ENCODE data around the gene WDR37. TPM values are rescaled to one million over a fixed set of nuclear protein-coding genes. Genes with fewer than 3 reads are reported as not detected.

Gene WDR37
- total and polyA plus RNA-seq, 2 experiments from 2014 or later, result 13.7 to 16.5 TPM

- H3K9me3 ChIP-seq (ENCODE audit: low read depth), result no peaks in the 10 kb centered on the region
- H3K4me2 ChIP-seq (ENCODE audit: unreplicated experiment), result no peak overlapping the region
- H3K36me3 ChIP-seq (ENCODE audit: low read depth), result peaks cover 31% of the 10 kb centered on the region; the same call in 1 of the 2 replicates
- peaks cover 42% of the 10 kb centered on the region for H3K79me2 ChIP-seq (ENCODE audit: insufficient read depth)
- H2AFZ ChIP-seq, result no peak overlapping the region
- H3K4me3 ChIP-seq, result no peak overlapping the region
- peak; percentile 8 for DNase-seq
- in situ Hi-C loops (cut with MboI), result no loop called here
- no peaks in the 10 kb centered on the region for H3K4me1 ChIP-seq (ENCODE audit: insufficient read depth)
- TF ChIP-seq EZH2 (IDR thresholded peaks at IDR 0.05; ENCODE audit: insufficient read depth, poor library complexity, severe bottlenecking), result no peak
- no peaks in the 10 kb centered on the region for H3K27me3 ChIP-seq (replicated peaks; ENCODE audit: insufficient read depth)
- no peak overlapping the region for H3K9ac ChIP-seq
- H4K20me1 ChIP-seq (ENCODE audit: insufficient read depth), result no peaks in the 10 kb centered on the region
- 96 to 100% methylated on average over 2 of the region's 2 CpGs for WGBS, 2 experiments (ENCODE audit: low coverage in 1 of 2, low lambda C conversion rate in 2 of 2, missing lambda C conversion rate in 2 of 2)
- no peak overlapping the region for H3K27ac ChIP-seq
- H3F3A ChIP-seq (ENCODE audit: insufficient read depth), result peaks cover 6% of the 10 kb centered on the region; the same call in 1 of the 2 replicates
- H3K9me2 ChIP-seq (ENCODE audit: insufficient read depth), result no peaks in the 10 kb centered on the region
These were observed 46.6 kb downstream of the WDR37 start for GRCh38 chr10:1102831-1103230.

GRCh38 chr10:1103551-1103950 is 47.4 kb downstream of the WDR37 start:
- H3K9ac ChIP-seq, result no peak overlapping the region
- H3F3A ChIP-seq (ENCODE audit: insufficient read depth), result peaks cover 6% of the 10 kb centered on the region; the same call in 1 of the 2 replicates
- in situ Hi-C loops (cut with MboI), result no loop called here
- peaks cover 44% of the 10 kb centered on the region for H3K79me2 ChIP-seq (ENCODE audit: insufficient read depth)
- H3K27ac ChIP-seq, result no peak overlapping the region
- no peaks in the 10 kb centered on the region for H4K20me1 ChIP-seq (ENCODE audit: insufficient read depth)
- H3K4me1 ChIP-seq (ENCODE audit: insufficient read depth), result no peaks in the 10 kb centered on the region
- no peaks in the 10 kb centered on the region for H3K27me3 ChIP-seq (replicated peaks; ENCODE audit: insufficient read depth)
- no peaks in the 10 kb centered on the region for H3K9me3 ChIP-seq (ENCODE audit: low read depth)
- DNase-seq, result no peak
- WGBS, 2 experiments (ENCODE audit: low coverage in 1 of 2, low lambda C conversion rate in 2 of 2, missing lambda C conversion rate in 2 of 2), result 98% methylated on average over 18 of the region's 18 CpGs
- H3K9me2 ChIP-seq (ENCODE audit: insufficient read depth), result no peaks in the 10 kb centered on the region
- peaks cover 37% of the 10 kb centered on the region; the same call in 1 of the 2 replicates for H3K36me3 ChIP-seq (ENCODE audit: low read depth)
- no peak overlapping the region for H3K4me3 ChIP-seq
- no peak overlapping the region for H2AFZ ChIP-seq
- TF ChIP-seq EZH2 (IDR thresholded peaks at IDR 0.05; ENCODE audit: insufficient read depth, poor library complexity, severe bottlenecking) (no peak), EZH2phosphoT487 (IDR thresholded peaks at IDR 0.05; ENCODE audit: insufficient read depth, low read depth) (no peak)
- no peak overlapping the region for H3K4me2 ChIP-seq (ENCODE audit: unreplicated experiment)

- H3F3A ChIP-seq (ENCODE audit: insufficient read depth), result no peaks in the 10 kb centered on the region
- no peaks in the 10 kb centered on the region for H3K27me3 ChIP-seq (replicated peaks; ENCODE audit: insufficient read depth)
- H3K9ac ChIP-seq, result no peak overlapping the region
- H3K27ac ChIP-seq, result no peak overlapping the region
- TF ChIP-seq EZH2phosphoT487 (IDR thresholded peaks at IDR 0.05; ENCODE audit: insufficient read depth, low read depth) (no peak), EZH2 (IDR thresholded peaks at IDR 0.05; ENCODE audit: insufficient read depth, poor library complexity, severe bottlenecking) (no peak)
- 94 to 96% methylated on average over 14 of the region's 14 CpGs for WGBS, 2 experiments (ENCODE audit: low coverage in 1 of 2, low lambda C conversion rate in 2 of 2, missing lambda C conversion rate in 2 of 2)
- H3K9me2 ChIP-seq (ENCODE audit: insufficient read depth), result no peaks in the 10 kb centered on the region
- H3K4me3 ChIP-seq, result no peak overlapping the region
- H3K36me3 ChIP-seq (ENCODE audit: low read depth), result peaks cover 40% of the 10 kb centered on the region; the same call in 1 of the 2 replicates
- no peak overlapping the region for H3K4me2 ChIP-seq (ENCODE audit: unreplicated experiment)
- no peaks in the 10 kb centered on the region for H3K9me3 ChIP-seq (ENCODE audit: low read depth)
- in situ Hi-C loops (cut with MboI), result no loop called here
- H3K79me2 ChIP-seq (ENCODE audit: insufficient read depth), result peaks cover 44% of the 10 kb centered on the region
- H4K20me1 ChIP-seq (ENCODE audit: insufficient read depth), result no peaks in the 10 kb centered on the region
- H2AFZ ChIP-seq, result no peak overlapping the region
- H3K4me1 ChIP-seq (ENCODE audit: insufficient read depth), result no peaks in the 10 kb centered on the region
- DNase-seq, result no peak
These were observed 48.8 kb downstream of the WDR37 start for GRCh38 chr10:1104971-1105370.

- no peak overlapping the region for H3K4me3 ChIP-seq
- no peak overlapping the region for H2AFZ ChIP-seq
- H3K36me3 ChIP-seq (ENCODE audit: low read depth), result peaks cover 36% of the 10 kb centered on the region; the same call in 1 of the 2 replicates
- peaks cover 57% of the 10 kb centered on the region for H3K79me2 ChIP-seq (ENCODE audit: insufficient read depth)
- no peaks in the 10 kb centered on the region for H4K20me1 ChIP-seq (ENCODE audit: insufficient read depth)
- no peaks in the 10 kb centered on the region for H3K4me1 ChIP-seq (ENCODE audit: insufficient read depth)
- in situ Hi-C loops (cut with MboI), result no loop called here
- H3K9ac ChIP-seq, result no peak overlapping the region
- DNase-seq, result no peak
- no peaks in the 10 kb centered on the region for H3K9me3 ChIP-seq (ENCODE audit: low read depth)
- H3K27me3 ChIP-seq (replicated peaks; ENCODE audit: insufficient read depth), result no peaks in the 10 kb centered on the region
- TF ChIP-seq EZH2 (IDR thresholded peaks at IDR 0.05; ENCODE audit: insufficient read depth, poor library complexity, severe bottlenecking) (no peak), EZH2phosphoT487 (IDR thresholded peaks at IDR 0.05; ENCODE audit: insufficient read depth, low read depth) (no peak)
- 90 to 96% methylated on average over 14 to 15 of the region's 15 CpGs for WGBS, 2 experiments (ENCODE audit: low coverage in 1 of 2, low lambda C conversion rate in 2 of 2, missing lambda C conversion rate in 2 of 2)
- no peak overlapping the region for H3K27ac ChIP-seq
- H3F3A ChIP-seq (ENCODE audit: insufficient read depth), result 0 out of 2 replicates have a peak, but pooled peaks cover 5% of the 10 kb centered on the region
- no peaks in the 10 kb centered on the region for H3K9me2 ChIP-seq (ENCODE audit: insufficient read depth)
- no peak overlapping the region for H3K4me2 ChIP-seq (ENCODE audit: unreplicated experiment)
These were observed 50.8 kb downstream of the WDR37 start for GRCh38 chr10:1107004-1107403.

- H3K4me3 ChIP-seq, result no peak overlapping the region
- no peaks in the 10 kb centered on the region for H3K9me2 ChIP-seq (ENCODE audit: insufficient read depth)
- no peaks in the 10 kb centered on the region for H3K9me3 ChIP-seq (ENCODE audit: low read depth)
- no peaks in the 10 kb centered on the region for H4K20me1 ChIP-seq (ENCODE audit: insufficient read depth)
- peaks cover 36% of the 10 kb centered on the region; the same call in 1 of the 2 replicates for H3K36me3 ChIP-seq (ENCODE audit: low read depth)
- no peaks in the 10 kb centered on the region for H3K4me1 ChIP-seq (ENCODE audit: insufficient read depth)
- H3F3A ChIP-seq (ENCODE audit: insufficient read depth), result 0 out of 2 replicates have a peak, but pooled peaks cover 5% of the 10 kb centered on the region
- no peak overlapping the region for H2AFZ ChIP-seq
- DNase-seq, result no peak
- H3K9ac ChIP-seq, result no peak overlapping the region
- H3K4me2 ChIP-seq (ENCODE audit: unreplicated experiment), result no peak overlapping the region
- in situ Hi-C loops (cut with MboI), result no loop called here
- TF ChIP-seq EZH2 (IDR thresholded peaks at IDR 0.05; ENCODE audit: insufficient read depth, poor library complexity, severe bottlenecking) (no peak), EZH2phosphoT487 (IDR thresholded peaks at IDR 0.05; ENCODE audit: insufficient read depth, low read depth) (no peak)
- no peaks in the 10 kb centered on the region for H3K27me3 ChIP-seq (replicated peaks; ENCODE audit: insufficient read depth)
- peaks cover 55% of the 10 kb centered on the region for H3K79me2 ChIP-seq (ENCODE audit: insufficient read depth)
- 73 to 74% methylated on average over 6 of the region's 6 CpGs for WGBS, 2 experiments (ENCODE audit: low coverage in 1 of 2, low lambda C conversion rate in 2 of 2, missing lambda C conversion rate in 2 of 2)
- H3K27ac ChIP-seq, result no peak overlapping the region
These were observed 51.5 kb downstream of the WDR37 start for GRCh38 chr10:1107679-1108078.

All from GM23248 (cell line).